ENCODE data around the gene MAP3K4. TPM values are rescaled to one million over a fixed set of nuclear protein-coding genes. Genes with fewer than 3 reads are reported as not detected.

Gene MAP3K4
- total RNA-seq, 2 experiments from 2014 or later, result 30.3 to 38.7 TPM

DNA sequence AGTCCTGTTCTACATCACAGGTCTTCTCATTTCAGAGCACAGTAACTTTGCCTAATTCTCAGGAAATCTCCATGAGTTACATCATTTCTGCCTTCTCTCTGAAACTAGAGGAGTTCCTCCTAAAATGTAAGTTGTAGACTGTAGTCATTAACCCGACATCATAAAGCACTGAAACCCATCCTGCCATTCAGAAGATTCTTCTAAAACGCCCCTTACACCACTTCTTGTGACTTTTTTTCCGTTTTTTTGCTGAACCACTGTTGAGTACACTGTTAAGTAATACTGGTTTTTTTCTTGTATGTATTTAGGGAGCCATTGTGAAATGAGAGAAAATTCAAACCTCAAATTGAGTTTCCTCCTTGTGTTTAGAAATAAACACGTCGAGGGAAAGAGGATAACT is 117.3 kb downstream of the MAP3K4 start:
- CTCF ChIA-PET (ENCODE audit: unreplicated experiment), result no interaction called here
- no peak for DNase-seq (ENCODE audit: low spot score)

DNA sequence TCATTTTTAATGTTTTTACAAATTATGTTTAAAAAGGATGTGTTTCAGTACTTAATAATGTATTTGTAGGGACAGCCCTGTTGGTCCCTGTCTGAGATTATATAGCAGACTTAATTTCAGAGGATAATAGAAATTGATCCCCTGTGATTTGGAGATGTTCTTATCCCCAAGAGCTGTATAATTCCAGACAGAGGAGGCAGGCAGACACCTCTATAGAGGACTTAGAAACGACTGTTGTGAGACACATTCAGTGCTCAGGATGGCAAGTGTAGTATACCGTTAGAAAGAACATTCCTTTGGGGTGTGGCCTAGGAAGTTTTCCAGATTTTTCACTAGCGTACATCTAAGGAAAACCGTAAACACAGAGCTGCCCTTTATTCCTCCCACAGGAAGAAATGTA is 117.8 kb downstream of the MAP3K4 start:
- POLR2A ChIA-PET, result no interaction called here

More for the DNA sequence above, 117.3 kb downstream of the MAP3K4 start:
- POLR2A ChIA-PET, result no interaction called here
- Histone ChIP-seq H3K79me2 (ENCODE audit: insufficient read depth, low read depth, low read length) (no peaks in the 10 kb centered on the region), H3K4me1 (ENCODE audit: insufficient read depth, low read length, poor library complexity, severe bottlenecking) (no peaks in the 10 kb centered on the region), H2AFZ (ENCODE audit: low read length) (no peak overlapping the region), H3K4me3 (ENCODE audit: low read depth, low read length, poor library complexity, severe bottlenecking) (no peak overlapping the region), H3K4me2 (ENCODE audit: low read length) (no peak overlapping the region), H3K9me3 (ENCODE audit: low read length) (no peaks in the 10 kb centered on the region), H3K27ac (ENCODE audit: low read depth, low read length, poor library complexity, severe bottlenecking) (no peak overlapping the region), H4K20me1 (ENCODE audit: insufficient read depth, low read length) (no peaks in the 10 kb centered on the region), H3K9me2 (ENCODE audit: insufficient read depth, low read length) (no peaks in the 10 kb centered on the region), H3K36me3 (ENCODE audit: insufficient read depth, low read length) (peaks cover 74% of the 10 kb centered on the region)
- no TSS peak for BruUV-seq (replicated peaks)
- intact Hi-C loops (cut with micrococcal nuclease; ENCODE audit: unreplicated experiment), result no loop called here
- no peak for TF ChIP-seq EZH2phosphoT487 (IDR thresholded peaks at IDR 0.05; ENCODE audit: borderline replicate concordance, low read depth, low read length)
- TF ChIP-seq, protein P1, sequence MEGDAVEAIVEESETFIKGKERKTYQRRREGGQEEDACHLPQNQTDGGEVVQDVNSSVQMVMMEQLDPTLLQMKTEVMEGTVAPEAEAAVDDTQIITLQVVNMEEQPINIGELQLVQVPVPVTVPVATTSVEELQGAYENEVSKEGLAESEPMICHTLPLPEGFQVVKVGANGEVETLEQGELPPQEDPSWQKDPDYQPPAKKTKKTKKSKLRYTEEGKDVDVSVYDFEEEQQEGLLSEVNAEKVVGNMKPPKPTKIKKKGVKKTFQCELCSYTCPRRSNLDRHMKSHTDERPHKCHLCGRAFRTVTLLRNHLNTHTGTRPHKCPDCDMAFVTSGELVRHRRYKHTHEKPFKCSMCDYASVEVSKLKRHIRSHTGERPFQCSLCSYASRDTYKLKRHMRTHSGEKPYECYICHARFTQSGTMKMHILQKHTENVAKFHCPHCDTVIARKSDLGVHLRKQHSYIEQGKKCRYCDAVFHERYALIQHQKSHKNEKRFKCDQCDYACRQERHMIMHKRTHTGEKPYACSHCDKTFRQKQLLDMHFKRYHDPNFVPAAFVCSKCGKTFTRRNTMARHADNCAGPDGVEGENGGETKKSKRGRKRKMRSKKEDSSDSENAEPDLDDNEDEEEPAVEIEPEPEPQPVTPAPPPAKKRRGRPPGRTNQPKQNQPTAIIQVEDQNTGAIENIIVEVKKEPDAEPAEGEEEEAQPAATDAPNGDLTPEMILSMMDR (conservative IDR thresholded peaks at IDR 0.05; ENCODE audit: low read length), result no peak

DNA sequence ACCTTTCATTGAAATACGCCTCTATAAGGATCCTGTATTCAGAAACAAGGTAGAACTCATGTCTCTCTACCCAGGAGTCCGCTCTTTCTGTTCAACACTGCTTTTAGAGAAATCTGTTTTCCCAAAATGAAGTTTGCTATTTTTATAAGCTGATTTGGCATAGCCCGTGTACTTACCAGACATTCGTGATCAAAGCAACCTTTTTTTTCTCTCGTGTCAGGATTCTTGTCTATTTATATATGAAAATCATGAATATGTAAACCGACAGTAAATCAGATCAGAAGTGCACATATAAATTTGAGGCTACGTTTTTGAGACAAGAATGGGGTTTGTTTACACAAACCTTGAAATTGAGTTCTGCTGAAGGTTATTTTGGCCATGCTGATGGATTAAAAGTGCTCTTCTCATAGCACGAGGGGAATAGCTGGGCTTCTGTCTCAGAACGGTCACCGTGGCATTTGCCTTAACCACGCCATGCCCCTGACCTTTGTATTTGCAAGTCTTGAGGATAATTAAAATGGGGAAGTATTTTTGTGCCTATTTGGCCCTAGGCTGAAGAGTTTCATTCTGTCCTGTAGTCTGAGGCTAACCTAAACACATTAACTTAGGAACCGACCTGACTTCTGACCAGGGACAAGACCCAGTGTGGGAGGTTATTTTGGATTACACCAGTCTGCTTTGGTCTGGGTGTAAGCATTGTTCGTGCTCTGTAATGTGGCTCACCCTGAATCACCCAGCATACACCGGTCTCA is 118.6 kb downstream of the MAP3K4 start:
- Histone ChIP-seq H3K36me3 (ENCODE audit: insufficient read depth, low read length) (peaks cover 86% of the 10 kb centered on the region), H2AFZ (ENCODE audit: low read length) (no peak overlapping the region), H3K4me3 (ENCODE audit: low read depth, low read length, poor library complexity, severe bottlenecking) (no peak overlapping the region), H4K20me1 (ENCODE audit: insufficient read depth, low read length) (no peaks in the 10 kb centered on the region), H3K4me2 (ENCODE audit: low read length) (no peak overlapping the region), H3K79me2 (ENCODE audit: insufficient read depth, low read depth, low read length) (no peaks in the 10 kb centered on the region), H3K9me3 (ENCODE audit: low read length) (no peaks in the 10 kb centered on the region), H3K9me2 (ENCODE audit: insufficient read depth, low read length) (no peaks in the 10 kb centered on the region), H3K4me1 (ENCODE audit: insufficient read depth, low read length, poor library complexity, severe bottlenecking) (no peaks in the 10 kb centered on the region), H3K27ac (ENCODE audit: low read depth, low read length, poor library complexity, severe bottlenecking) (no peak overlapping the region)
- no TSS peak for BruUV-seq (replicated peaks)
- no peak for DNase-seq (ENCODE audit: low spot score)
- ChIA-PET POLR2A (no interaction called here), CTCF (ENCODE audit: unreplicated experiment) (no interaction called here)
- TF ChIP-seq, protein P1 (conservative IDR thresholded peaks at IDR 0.05; ENCODE audit: low read length), result no peak
- no peak for TF ChIP-seq EZH2phosphoT487 (IDR thresholded peaks at IDR 0.05; ENCODE audit: borderline replicate concordance, low read depth, low read length)
- intact Hi-C loops (cut with micrococcal nuclease; ENCODE audit: unreplicated experiment), result no loop called here

More for the DNA sequence above, 117.8 kb downstream of the MAP3K4 start:
- no peaks in the 10 kb centered on the region for H3K79me2 ChIP-seq (ENCODE audit: insufficient read depth, low read depth, low read length)
- DNase-seq (ENCODE audit: low spot score), result no peak
- no peaks in the 10 kb centered on the region for H4K20me1 ChIP-seq (ENCODE audit: insufficient read depth, low read length)
- peaks cover 78% of the 10 kb centered on the region for H3K36me3 ChIP-seq (ENCODE audit: insufficient read depth, low read length)
- no peak overlapping the region for H3K4me2 ChIP-seq (ENCODE audit: low read length)
- intact Hi-C loops (cut with micrococcal nuclease; ENCODE audit: unreplicated experiment), result no loop called here
- no peak for TF ChIP-seq EZH2phosphoT487 (IDR thresholded peaks at IDR 0.05; ENCODE audit: borderline replicate concordance, low read depth, low read length)
- TF ChIP-seq, protein P1 (conservative IDR thresholded peaks at IDR 0.05; ENCODE audit: low read length), result no peak
- H3K9me3 ChIP-seq (ENCODE audit: low read length), result no peaks in the 10 kb centered on the region
- BruUV-seq (replicated peaks), result no TSS peak
- no peaks in the 10 kb centered on the region for H3K4me1 ChIP-seq (ENCODE audit: insufficient read depth, low read length, poor library complexity, severe bottlenecking)
- no peak overlapping the region for H3K4me3 ChIP-seq (ENCODE audit: low read depth, low read length, poor library complexity, severe bottlenecking)
- H2AFZ ChIP-seq (ENCODE audit: low read length), result no peak overlapping the region
- H3K9me2 ChIP-seq (ENCODE audit: insufficient read depth, low read length), result no peaks in the 10 kb centered on the region
- H3K27ac ChIP-seq (ENCODE audit: low read depth, low read length, poor library complexity, severe bottlenecking), result no peak overlapping the region
- CTCF ChIA-PET (ENCODE audit: unreplicated experiment), result no interaction called here
